Stimulated activated naive CD8-positive, alpha-beta T cell treated with anti-CD3 and anti-CD28 coated beads, Interleukin-15, Interleukin-2, amounts not matched to agents 100 U/mL and 50 U/mL, for 24 hours (primary cell): Measurements from ENCODE around the gene TNFRSF11A.
A peak's percentile ranks its signal among the peaks of the same experiment; 100 is the strongest.

Experiments used
- ATAC-seq: fragments of 150-1000 bp; cut with Tn5 transposase; one replicate; pipeline ENCODE4 v1.10.0; 2021
- DNase-seq: peaks from one replicate; pipeline ENCODE4 v3.0.0; 2021

TNFRSF11A gene

DNA sequence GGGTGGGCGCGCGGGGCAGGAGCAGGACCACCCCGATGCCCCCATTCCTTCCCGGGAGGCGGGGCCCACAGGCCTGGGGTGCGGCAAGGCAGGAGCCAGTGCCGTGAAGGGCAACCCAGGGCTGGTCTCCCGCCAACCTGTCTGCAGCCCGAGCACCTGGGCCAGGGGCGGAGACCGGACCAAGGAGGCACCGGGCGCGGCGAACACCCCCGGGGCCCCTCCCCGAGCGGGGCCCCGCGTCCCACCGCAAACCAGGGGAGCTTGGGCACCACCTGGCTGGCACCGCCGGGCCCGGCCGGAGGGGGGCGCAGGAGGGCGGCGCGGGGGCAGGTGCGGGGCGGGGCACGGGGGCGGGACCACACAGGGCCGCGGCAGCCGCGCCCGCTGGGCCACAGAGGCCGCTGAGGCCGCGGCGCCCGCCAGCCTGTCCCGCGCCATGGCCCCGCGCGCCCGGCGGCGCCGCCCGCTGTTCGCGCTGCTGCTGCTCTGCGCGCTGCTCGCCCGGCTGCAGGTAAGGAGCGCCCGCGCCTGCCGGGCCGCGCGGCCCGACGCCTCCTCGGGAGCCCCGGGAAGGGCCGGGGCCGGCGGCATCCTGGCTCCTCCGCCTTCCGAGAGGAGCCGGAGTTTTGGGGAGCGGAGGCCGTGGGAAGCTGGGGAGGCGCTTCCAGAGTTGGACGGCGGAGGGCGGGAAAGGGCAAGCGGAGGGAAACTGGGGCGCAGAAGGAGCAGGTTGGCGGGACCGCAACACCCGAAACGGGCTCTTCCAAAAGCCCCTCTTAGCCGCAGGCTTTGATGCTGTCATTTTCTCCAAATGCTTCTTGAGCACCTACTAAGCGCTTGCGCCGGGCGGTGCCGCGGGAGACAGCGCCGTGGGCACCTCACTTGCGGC lies at the start of gene TNFRSF11A:
Gene TNFRSF11A, plus strand, starts transcription at position 394 of the 889 bp plus-strand sequence. Its CDS starts 43 bp downstream, at position 437.
- ATAC-seq (peak; percentile 66), DNase-seq (peak; percentile 77)

DNA sequence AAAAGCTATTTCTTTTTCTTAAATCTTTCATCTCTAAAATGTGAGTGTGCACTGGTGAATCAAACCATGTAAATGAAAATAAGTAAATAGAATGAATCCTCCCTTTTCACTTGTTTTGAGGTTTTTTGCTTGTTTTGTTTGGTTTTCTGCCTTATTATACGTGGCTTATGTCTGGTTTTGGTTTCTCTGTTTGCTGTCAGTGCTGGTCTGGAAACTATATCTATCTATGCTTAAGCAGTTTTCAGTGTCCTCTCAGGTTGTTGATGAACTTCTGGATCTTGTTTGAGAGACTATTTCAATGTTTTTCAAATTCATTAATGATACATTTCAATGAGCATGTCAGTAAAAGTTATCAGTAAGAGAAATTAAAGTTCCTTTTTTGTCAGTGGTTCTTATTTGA lies 48.1 kb upstream of the TNFRSF11A start:
- ATAC-seq (no peak), DNase-seq (no peak)

DNA sequence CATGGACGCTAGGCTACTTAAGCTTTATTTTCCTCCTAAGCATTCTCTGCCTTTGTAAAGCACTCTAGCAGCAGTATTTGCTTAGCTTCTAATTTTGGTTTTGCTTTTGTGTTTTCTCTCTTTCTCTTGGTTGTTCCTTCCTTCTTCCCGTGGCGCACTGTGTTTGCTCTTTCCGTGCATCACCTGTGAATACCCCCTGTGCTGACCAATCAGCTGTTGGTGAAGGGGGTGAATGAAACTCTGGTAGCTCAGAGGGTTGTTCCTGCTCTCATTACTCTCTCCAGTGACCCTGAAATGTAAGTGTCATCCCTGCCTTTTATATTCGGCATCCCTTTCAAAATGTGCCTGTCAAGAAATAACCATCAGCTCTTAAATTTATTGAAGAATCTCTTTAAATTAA lies 45.5 kb upstream of the TNFRSF11A start:
- ATAC-seq (no peak), DNase-seq (no peak)

DNA sequence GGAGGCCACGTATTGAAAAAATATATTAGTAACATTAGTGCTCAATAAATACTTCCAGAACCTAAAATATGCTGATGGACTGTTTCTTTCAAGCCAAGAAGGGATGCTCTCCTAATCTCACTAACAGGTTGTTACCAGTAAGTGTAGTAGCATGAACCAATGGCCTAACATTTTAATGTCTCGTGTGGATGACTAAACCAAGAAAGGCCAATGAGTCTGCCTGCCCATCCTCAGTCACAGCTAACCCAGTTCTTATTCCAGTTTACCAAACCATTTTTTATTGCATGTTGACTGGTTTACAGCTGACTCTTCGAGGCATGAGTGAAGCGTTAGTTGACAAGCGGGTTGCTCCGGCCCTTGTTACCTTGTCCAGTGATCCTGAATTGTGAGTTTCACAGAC lies 45.1 kb upstream of the TNFRSF11A start:
- ATAC-seq = no peak
- no peak for DNase-seq

DNA sequence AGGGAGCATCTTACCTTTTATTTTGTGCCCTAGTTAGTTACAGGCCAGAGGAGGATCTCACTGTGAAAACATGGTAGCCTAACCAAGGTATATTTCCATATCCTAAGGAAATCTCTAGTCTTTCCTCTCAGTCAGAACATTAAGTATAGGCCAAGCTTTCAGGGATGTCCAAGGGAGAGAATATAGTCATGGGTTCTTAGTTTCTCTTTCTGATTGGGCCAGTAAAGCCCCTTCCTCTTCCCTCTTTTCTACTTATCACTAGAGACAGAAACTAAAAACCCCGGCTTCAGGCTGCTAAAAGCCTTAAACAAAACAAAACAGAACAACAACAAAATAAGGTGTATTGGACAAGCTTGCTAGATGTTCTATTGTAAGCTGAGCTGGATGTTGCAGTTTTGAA lies 44.3 kb upstream of the TNFRSF11A start:
- no peak for ATAC-seq
- no peak for DNase-seq

DNA sequence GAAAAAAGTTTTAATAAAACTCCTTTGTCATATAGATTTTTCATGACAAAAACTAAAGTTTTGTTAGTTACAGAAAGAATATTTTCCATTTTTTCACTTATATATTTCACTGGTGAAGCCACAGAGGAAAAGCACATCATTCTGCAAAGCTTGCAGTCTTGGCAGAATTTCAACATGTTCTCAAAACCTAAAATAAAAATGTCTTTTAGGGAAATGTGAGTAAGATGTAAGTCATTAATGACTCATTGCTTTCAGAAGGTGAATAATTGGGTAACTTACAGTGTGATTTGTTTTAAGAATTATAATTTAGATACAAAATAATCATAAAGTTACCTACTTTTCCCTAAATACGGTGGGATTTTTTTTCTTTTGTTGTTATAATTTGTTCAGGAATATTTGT lies 43.4 kb upstream of the TNFRSF11A start:
- DNase-seq = no peak
- peak; percentile 48 for ATAC-seq

DNA sequence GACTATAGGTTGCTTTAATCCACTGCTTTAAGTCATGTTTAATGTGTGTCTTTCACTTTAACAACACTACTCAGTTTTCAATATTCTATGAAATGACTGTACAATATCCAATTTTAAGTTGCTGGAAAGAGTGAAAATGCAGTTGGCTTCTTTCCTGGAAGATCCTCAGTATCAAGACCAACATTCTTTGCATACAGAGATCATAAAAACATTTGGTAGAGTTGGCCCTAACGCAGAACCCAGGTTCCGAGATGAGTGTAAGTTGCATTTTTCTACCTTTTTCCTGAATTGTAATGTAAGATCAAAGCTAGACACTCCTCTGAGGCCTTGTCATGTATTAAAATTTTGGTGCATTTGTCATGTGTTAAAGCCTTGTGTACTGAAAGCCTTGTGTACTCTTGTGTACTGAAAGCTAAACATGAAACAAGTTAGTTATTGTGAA lies 42.9 kb upstream of the TNFRSF11A start:
- peak; percentile 65 for ATAC-seq
- no peak for DNase-seq

DNA sequence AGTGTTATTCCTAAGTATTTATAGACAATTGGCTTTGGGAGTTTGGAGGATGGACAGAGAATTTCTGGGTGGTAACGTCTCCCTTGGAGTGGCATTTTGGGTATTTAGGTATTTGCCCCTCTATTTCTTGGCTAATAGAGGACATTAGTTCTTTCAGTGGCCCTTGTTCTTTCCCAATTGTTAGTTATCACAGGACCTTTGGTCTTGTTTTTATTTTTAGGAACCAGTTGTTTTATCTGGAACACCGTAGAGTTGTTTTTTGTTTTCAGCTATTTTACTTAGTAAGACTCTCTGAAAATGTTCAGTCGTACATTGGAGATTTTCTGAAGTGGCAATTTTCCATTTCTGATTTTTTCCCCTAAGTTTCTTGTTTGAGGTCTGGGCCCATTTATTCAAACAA lies 40.5 kb upstream of the TNFRSF11A start:
- DNase-seq = no peak
- no peak for ATAC-seq

DNA sequence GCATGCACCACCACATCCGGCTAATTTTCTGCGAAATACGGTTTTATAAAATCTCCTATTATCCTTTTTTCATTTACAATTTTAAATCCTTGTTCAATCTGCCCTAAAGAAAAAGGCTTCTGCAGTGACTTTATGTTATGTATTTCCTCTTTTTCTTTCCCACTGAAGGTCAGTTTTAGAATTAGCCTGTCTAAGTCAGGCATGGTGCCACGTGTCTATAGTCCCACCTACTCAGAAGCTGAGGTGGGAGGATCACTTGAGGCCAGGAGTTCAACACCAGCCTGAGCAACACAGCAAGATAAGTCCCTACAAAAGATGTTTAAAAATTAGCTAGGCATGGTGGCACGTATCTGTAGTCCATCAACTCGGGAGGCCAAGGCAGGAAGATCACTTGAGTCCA lies 39.8 kb upstream of the TNFRSF11A start:
- DNase-seq (no peak), ATAC-seq (no peak)

DNA sequence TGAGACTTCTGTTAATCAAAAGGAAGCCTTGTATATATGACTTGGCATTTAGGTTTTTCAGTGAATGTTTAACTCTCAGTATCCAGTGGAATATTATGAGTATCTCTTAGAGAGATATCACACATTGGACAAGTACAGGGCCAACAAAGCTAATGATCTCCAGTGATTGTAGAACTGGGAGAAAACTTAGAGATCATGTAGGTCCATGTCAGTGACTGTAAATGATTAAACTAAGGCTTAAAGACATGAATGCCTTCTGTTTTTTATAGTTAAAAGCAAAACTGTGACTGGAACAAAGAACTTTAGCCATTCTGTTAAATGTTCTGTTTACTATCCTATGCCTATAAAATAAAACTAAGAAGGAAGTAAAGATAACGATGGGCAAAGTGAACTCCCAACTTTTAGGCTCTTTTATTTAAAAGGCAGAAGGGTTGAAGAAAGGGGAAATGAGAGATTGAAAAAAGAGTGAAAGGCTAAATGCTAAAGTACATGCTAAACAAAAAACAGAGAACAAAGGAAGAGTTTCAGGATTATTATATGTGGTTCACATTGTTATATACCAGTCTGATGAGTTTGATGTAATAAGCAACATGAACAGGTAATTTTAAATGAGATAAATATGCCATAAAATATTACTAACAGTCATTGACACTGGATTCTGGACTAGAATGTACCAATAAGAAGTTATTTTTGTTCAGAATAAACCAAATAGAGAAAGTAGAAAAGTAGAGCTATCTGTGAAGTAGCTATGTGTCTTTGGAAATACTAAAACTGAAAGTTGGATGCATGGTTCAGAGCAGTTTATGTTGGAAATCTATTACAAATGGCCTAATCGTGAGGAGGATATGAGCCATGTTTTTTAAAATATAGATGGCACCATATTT lies 37.1 kb upstream of the TNFRSF11A start:
- DNase-seq (no peak), ATAC-seq (no peak)

DNA sequence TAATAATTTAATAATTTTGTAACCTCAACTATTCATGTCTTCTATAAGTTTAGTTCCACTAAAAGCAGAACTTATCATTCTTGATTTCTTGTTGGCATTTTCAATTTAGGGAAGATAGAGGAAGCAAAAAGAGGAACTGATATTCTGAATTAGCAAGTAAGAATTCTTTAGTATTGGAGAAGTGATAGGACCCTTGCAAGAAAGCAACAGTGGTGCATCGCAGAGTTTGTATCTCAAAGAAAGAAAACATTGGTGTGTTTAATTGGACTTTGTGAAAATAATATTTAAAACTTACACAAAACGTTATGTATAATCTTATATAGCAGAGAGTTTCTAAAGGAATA lies 36.5 kb upstream of the TNFRSF11A start:
- ATAC-seq (no peak), DNase-seq (no peak)

DNA sequence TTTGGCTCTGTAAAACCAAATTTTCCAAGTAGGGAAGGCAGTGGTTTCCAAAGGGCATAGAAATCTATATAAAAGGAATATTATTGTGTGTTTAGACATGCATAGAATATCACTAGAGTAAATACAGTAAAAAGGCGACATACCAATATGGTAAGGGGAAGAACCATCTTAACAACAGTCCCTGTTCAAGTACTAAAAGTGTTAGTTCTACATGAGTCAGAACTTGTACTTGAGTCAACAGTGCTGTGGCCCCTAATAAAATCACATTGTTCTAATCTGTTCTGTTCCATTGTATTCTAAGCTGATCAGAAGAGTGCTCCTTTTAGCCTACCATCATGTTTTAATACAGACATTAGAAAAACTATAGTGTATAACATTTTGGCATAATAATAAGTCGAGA lies 36.1 kb upstream of the TNFRSF11A start:
- ATAC-seq = peak; percentile 81

DNA sequence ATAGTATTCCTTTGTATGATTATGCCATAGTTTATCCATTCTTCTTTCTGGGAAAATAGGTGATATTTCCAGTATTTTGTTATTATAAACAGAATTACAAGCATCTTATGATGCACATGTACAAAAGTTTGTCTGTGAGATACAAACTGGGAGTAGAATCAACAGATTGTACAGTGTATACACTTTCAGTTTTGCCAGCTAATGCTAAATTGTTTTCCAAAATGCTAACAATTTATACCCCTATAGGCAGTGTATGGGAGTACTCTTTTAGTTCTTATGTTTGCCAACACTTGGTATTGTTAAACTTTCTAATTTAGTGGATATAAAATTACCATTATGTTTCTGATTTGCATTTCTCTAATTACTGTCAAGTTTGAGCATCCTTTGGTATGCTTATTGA lies 31.0 kb upstream of the TNFRSF11A start:
- no peak for DNase-seq
- no peak for ATAC-seq

More for the DNA sequence above, 36.1 kb upstream of the TNFRSF11A start:
- no peak for DNase-seq

DNA sequence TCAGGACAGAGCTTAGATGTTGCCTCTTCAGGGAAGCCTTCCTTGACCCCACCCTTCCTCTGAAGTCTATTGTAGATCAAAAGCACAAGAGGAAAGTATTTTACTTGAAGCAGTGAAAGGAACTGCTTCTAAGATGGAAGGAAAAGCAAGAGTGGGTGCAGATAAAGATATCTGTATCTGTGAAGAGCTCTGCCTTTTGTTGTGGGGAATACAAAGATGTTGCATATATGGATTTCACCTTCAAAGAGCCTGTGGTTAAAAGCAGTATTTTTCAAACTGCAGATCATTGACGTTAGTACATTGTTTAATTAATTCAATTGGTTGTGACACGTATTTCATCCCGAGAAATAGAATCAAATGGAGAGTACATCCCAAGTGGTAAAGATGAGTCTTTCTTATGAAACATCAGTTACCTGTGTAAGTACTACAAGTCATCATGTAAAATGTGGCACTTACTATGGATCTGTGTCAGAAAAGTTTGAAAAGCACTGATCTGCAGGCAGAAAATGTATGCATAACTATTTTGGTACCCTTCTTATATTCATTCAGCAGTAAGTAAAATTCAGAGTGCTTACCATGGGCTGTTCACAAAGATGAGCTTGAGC lies 24.6 kb upstream of the TNFRSF11A start:
- no peak for ATAC-seq
- DNase-seq = no peak

DNA sequence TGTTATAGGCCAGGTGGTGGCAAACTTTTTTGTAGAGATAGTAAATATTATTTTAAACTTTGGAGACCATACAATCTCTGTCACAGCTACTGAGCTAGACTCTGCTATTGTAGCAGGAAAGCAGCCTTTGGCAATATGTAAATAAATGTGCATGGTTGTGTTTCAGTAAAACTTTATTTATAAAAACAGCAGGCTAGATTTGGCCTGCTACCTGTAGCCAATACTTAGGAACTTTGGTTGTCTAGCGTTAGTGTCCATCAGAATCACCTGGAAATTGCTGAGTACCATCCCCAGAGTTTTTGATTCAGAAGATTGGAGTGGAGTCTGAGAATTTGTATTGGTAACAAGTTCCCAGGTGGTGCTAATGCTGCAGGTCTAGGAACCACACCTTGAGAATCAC lies 23.8 kb upstream of the TNFRSF11A start:
- DNase-seq (no peak), ATAC-seq (no peak)

DNA sequence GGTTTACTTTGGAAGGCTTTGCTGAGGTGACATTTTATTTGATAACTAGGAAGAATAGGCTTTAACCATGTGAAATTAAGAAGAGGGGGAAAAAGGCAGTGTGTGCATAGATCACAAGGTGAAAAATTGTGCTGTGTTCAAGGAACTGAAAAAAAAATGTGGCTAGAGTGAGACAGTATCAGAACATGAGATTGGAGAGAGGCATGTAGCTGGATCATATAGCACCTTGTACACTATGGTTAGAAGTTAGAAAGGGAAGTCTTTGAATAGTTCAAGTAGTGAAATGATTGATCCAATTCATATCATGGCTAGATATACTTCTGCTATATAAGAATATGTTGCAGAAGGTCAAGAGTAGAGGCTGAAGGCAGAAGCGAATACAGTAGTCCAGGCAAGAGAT lies 12.3 kb upstream of the TNFRSF11A start:
- DNase-seq = no peak
- no peak for ATAC-seq

DNA sequence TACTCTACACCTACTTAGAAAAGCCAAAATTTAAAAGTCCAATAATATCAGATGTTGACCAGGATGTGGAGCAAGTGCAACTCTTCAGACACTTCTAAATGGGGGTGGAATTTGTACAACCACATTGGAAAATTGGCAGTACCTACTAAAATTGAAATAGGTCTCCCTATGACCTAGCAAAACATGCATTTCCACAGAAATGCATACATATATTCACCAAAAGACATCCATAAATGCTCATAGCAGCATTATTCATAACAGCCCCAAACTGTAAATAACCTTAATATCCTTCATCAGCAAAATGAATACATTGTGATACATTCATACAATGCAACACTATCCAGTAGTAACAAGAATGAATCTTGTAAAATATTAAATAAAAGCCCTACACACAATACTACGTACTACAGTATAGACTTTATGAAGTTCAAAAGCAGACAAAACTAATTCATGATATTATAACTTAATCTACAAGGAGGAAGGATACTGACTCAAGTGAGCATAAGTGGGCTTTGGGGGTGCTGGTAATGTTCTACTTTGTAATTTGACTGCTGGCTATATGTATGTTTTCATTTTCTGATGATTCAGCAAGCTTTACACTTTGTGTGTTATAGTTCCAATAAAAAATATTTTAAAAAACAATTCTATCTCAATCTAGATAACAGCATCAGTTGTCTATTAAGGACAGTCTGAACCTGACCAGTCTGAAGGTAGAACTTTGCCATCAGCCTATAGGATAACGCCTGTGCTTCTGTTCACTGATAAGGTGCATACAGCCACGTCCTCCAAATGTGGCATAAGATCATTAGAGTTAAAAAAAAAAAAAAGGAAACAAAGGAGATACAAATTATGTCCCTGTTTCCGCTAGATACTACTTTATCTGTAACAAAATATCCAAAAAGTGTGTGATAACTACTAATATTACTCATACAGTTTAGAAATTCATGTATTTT lies 6.6 kb upstream of the TNFRSF11A start:
- DNase-seq (no peak), ATAC-seq (no peak)

DNA sequence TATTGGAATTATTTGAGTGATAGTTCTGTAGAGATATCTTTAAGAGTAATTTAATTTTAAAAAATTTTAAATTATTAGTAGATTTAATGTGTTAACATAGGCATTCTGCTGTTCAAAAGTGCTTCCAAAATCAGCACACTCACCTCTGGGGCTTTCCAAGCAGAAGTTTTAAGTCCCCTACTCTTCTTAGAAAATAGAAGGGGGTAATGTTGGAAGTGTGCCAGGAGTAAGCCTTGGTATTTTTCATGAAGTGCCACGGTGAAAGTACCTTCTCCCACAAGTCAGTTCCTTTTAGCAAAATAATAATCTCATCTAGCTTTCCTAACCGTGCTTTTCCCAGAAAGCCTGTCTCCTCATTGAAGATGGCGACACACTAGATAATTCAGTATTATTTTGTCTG lies 3.9 kb upstream of the TNFRSF11A start:
- no peak for DNase-seq
- no peak for ATAC-seq

DNA sequence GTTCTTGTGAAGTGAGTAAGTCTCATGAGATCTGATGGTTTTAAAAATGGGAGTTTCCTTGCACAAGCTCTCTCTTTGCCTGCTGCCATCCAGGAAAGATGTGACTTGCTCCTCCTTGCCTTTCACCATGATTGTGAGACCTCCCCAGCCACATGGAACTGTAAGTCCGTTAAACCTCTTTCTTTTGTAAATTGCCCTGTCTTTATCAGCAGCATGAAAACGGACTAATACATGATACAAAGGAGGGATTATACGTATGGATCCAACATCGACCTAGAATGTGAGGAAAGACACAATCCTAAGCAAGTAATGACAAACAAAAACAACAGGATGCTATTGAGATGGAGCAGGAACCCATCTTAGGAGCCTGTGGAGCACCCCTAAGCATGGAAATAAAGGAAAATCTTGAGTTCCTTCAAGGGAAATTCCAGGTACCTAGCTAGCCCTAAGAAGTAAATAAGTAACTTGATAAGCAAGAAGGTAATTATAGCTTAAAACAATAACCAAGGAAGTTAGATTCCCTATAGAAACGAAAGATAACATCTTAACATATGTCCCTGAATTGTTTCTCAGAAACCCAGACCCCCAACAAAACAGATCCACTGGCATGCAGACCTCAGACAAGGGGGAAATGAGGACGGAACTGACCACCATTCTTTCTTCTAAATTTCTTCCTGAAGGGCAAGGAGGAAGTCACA lies 1.5 kb upstream of the TNFRSF11A start:
- ATAC-seq (no peak), DNase-seq (no peak)

DNA sequence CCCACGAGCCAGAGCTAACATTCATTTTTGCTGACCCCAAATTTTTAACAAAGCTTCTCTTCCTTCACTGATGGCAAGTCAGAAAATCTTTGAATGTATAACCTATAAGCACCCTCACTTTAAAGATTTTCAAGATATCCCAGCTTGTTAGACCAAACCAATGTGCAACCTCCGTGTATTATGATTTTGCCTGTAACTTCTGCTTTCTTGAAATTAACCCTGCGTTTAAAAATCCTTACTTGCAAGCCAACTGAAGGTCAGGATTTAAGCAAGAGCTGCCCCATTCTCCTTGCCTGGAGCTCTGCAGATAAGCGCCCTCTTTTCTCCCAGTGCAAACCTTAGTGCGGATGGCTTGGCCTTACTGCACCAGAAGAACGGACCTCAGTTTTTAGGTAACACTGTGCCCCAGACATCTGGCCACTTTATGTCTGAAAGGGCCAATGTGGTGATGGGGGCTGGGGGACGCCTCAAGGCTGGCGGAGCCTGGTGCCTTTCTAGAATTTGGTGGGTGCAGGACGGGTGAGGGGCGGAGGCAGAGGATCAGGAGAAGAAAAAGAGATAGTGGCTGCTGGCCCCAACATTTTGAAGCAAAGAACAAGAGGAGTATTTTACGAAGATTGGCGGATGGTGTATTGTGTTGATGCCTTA lies 805 bp upstream of the TNFRSF11A start:
- no peak for ATAC-seq
- DNase-seq = no peak
